H1 (cell line): ENCODE measurements around the gene ACAP3. TPM values are rescaled to one million over a fixed set of nuclear protein-coding genes. Genes with fewer than 3 reads are reported as not detected.

ENCODE experiments used
- CHD2 ChIP-seq: IDR thresholded peaks from 2 replicates; pipeline ENCODE4 v1.6.1; 2012; ENCODE audit warnings: low read length, improper control_type of control experiment
- CHD7 ChIP-seq: fragments of 300-600 bp; sonication (generic); IDR thresholded peaks from 2 replicates; pipeline ENCODE4 v1.7.1; 2012; ENCODE audit warnings: low read length, moderate library complexity, mild to moderate bottlenecking, inconsistent platforms; ENCODE audit not compliant: insufficient replicate concordance
- EGR1 ChIP-seq: IDR thresholded peaks from 2 replicates; pipeline ENCODE4 v1.6.1; 2011; ENCODE audit warnings: low read depth, low read length, borderline replicate concordance
- MAFK ChIP-seq: IDR thresholded peaks from 2 replicates; pipeline ENCODE4 v1.6.1; 2012; ENCODE audit warnings: low read depth, mild to moderate bottlenecking, improper control_type of control experiment, low read length
- NANOG ChIP-seq: IDR thresholded peaks from 2 replicates; pipeline ENCODE4 v1.6.1; 2011; ENCODE audit warnings: low read length, low read depth, mild to moderate bottlenecking, inconsistent platforms; ENCODE audit not compliant: insufficient read depth, poor library complexity, severe bottlenecking
- POLR2A ChIP-seq, 2 experiments: IDR thresholded peaks; 1 replicate in 1 of 2; 2 replicates in 1 of 2; pipeline ENCODE4 v1.6.1; 2011; ENCODE audit warnings: low read depth in 2 of 2, low read length in 2 of 2, mild to moderate bottlenecking in 2 of 2; ENCODE audit errors: control extremely low read depth in 1 of 2
- POLR2AphosphoS5 ChIP-seq: IDR thresholded peaks from 2 replicates; pipeline ENCODE4 v1.6.1; 2011; ENCODE audit warnings: low read depth, low read length
- SIN3A ChIP-seq, 2 experiments: IDR thresholded peaks in 1 of 2; conservative IDR thresholded peaks in 1 of 2; 2 replicates each; pipeline ENCODE4 v1.6.1; 2011 to 2012; ENCODE audit warnings: low read length in 2 of 2, improper control_type of control experiment in 1 of 2, low read depth in 1 of 2, mild to moderate bottlenecking in 1 of 2
- SP2 ChIP-seq: IDR thresholded peaks from 2 replicates; pipeline ENCODE4 v1.6.1; 2012; ENCODE audit warnings: mild to moderate bottlenecking, low read length, inconsistent platforms
- SRF ChIP-seq: IDR thresholded peaks from 2 replicates; pipeline ENCODE4 v1.6.1; 2011; ENCODE audit warnings: mild to moderate bottlenecking, low read depth, low read length, moderate library complexity
- SUZ12 ChIP-seq: fragments of 200-600 bp; sonication (generic); IDR thresholded peaks from 2 replicates; pipeline ENCODE4 v1.6.1; 2012; ENCODE audit warnings: mild to moderate bottlenecking, inconsistent platforms, low read length, moderate library complexity, mixed read lengths
- polyA plus RNA-seq, 7 experiments: library from polyadenylated mRNA; depleted of rRNA in 3 of 7; stranded (reverse) in 5 of 7; unstranded in 2 of 7; fragments of >200 nt in 5 of 7; fragments of 200-250 nt in 2 of 7; gene quantifications; 1 replicate in 5 of 7; 2 replicates in 1 of 7; 4 replicates in 1 of 7; pipeline versions ENCODE4 v1.2.1 to v1.2.3, GENCODE V29; 2011 to 2013; ENCODE audit warnings: missing spikeins in 2 of 7, mixed read lengths in 2 of 7
- total RNA-seq: library from RNA; stranded (reverse); fragmentation: NEBNext Ultra II Directional; extraction: Animal tissue kit (Norgen Biotek cat#: 25700); gene quantifications from 2 replicates; pipeline ENCODE4 v1.2.1, GENCODE V29; 2021

Gene ACAP3
- total and polyA plus RNA-seq, 2 of the 8 experiments (the other 6 are each of a cell fraction or from before 2014, with no cell fraction given): 14.8 to 28.3 TPM

GRCh38 chr1:1287288-1288110 is 20.2 kb downstream of the ACAP3 start (continued):
- TF ChIP-seq CHD7 (no peak), POLR2AphosphoS5 (no peak), EGR1 (no peak), POLR2A (IDR thresholded peaks at IDR 0.05; ENCODE audit: control extremely low read depth in 1 of 2, low read depth in 2 of 2, low read length in 2 of 2) (no peak), NANOG (no peak), SIN3A (conservative IDR thresholded peaks at IDR 0.05 in 1 of 2, IDR thresholded peaks at IDR 0.05 in 1 of 2; ENCODE audit: low read depth in 1 of 2, low read length in 2 of 2) (no peak), CHD2 (no peak), SUZ12 (no peak), MAFK (no peak), SP2 (no peak), SRF (no peak)
